Measurements from ENCODE around the gene ALPP. TPM values are rescaled to one million over a fixed set of nuclear protein-coding genes. Genes with fewer than 3 reads are reported as not detected.
A peak's percentile ranks its signal among the peaks of the same experiment; 100 is the strongest.
"Not testable (repeated sequence)": the region's sequence is repeated elsewhere in the genome, so short reads cannot be mapped to it uniquely, and the experiment has no call there.

The ALPP gene
- total RNA-seq, 1 experiment from 2014 or later: 0.20 TPM

DNA sequence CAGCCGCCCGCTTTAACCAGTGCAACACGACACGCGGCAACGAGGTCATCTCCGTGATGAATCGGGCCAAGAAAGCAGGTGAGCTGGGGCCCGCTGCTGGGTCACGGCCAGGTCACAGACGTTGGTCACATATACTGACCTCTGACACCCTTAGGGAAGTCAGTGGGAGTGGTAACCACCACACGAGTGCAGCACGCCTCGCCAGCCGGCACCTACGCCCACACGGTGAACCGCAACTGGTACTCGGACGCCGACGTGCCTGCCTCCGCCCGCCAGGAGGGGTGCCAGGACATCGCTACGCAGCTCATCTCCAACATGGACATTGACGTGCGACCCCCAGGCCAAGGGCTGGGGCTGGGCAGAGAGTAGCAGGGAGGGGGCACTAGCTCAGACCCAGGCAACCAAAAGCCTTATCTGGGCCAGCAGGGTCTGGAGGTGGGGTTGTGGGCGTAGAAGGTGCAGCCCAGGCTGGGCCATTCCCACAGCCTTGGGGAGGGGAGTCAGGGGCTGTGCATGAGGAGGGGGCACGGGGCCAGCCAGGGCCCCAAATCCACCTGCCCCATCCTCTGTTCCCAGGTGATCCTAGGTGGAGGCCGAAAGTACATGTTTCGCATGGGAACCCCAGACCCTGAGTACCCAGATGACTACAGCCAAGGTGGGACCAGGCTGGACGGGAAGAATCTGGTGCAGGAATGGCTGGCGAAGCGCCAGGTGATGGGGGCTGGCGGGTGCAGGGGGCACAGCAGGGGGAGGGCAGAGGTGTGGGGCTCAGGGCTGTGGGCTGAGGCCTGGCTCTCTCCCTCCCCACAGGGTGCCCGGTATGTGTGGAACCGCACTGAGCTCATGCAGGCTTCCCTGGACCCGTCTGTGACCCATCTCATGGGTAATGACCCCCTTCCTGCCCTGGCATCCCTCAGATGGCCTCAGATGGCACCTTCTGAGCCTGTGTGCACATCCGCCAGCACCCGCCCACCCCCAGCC, 1.3 kb downstream of the ALPP start:
- CTCF ChIA-PET: interaction anchor here (1.3 to 6.1 kb wide), 2 partner anchors 13 to 57 kb away, joined by 3 to 48 read pairs; no protein-coding TSS in a partner anchor
- H3K27me3 Mint-ChIP-seq (ENCODE audit: low read depth): peaks cover 28% of the 10 kb centered on the region
- H3K36me3 Mint-ChIP-seq, H3K4me1 Mint-ChIP-seq, H3K9me3 Mint-ChIP-seq, H3K27ac Mint-ChIP-seq, POLR2A ChIA-PET, H3K4me3 Mint-ChIP-seq, ATAC-seq: not testable (repeated sequence)
- peak; percentile 10 for DNase-seq (ENCODE audit: low spot score)

DNA sequence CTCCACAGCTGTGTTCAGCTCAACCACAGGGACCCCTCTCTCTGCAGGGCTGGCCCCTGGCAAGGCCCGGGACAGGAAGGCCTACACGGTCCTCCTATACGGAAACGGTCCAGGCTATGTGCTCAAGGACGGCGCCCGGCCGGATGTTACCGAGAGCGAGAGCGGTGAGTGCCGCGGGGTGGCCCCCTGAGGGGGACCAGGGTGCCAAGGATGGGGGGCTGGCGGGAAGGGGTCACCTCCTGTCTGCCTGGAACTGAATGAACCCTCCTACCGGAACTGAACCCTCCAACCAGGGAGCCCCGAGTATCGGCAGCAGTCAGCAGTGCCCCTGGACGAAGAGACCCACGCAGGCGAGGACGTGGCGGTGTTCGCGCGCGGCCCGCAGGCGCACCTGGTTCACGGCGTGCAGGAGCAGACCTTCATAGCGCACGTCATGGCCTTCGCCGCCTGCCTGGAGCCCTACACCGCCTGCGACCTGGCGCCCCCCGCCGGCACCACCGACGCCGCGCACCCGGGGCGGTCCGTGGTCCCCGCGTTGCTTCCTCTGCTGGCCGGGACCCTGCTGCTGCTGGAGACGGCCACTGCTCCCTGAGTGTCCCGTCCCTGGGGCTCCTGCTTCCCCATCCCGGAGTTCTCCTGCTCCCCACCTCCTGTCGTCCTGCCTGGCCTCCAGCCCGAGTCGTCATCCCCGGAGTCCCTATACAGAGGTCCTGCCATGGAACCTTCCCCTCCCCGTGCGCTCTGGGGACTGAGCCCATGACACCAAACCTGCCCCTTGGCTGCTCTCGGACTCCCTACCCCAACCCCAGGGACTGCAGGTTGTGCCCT, 2.9 kb downstream of the ALPP start:
- H3K4me3 Mint-ChIP-seq, H3K27ac Mint-ChIP-seq, H3K9me3 Mint-ChIP-seq, H3K36me3 Mint-ChIP-seq, H3K4me1 Mint-ChIP-seq, POLR2A ChIA-PET, CTCF ChIA-PET: not testable (repeated sequence)
- DNase-seq (ENCODE audit: low spot score): peak; percentile 52
- peak; percentile 59 for ATAC-seq
- peaks cover 43% of the 10 kb centered on the region for H3K27me3 Mint-ChIP-seq (ENCODE audit: low read depth)

DNA sequence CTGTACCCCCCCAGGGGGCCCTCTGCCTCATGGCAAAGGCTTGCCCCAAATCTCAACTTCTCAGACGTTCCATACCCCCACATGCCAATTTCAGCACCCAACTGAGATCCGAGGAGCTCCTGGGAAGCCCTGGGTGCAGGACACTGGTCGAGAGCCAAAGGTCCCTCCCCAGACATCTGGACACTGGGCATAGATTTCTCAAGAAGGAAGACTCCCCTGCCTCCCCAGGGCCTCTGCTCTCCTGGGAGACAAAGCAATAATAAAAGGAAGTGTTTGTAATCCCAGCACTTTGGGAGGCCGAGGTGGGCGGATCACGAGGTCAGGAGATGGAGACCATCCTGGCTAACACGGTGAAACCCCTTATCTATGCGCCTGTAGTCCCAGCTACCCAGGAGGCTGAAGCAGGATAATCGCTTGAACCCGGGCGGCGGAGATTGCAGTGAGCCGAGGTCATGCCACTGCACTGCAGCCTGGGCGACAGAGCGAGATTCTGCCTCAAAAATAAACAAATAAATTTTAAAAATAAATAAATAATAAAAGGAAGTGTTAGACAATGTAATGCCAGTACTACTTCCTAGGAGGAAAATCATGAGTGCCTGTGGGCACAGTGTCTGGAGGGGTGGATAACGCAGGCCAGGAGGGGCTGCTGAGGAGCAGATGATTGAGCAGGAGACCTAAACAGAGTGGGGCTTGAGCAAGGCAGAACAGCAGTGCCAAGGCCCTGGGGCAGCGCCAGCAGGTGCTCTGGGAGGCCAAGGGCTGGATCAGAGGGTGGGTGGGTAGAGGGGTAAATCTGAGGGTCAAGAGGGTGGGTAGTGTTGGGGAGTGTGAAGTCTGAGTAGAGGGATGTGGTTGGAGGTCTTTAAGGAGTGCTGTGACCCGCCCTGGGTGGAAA, 4.0 kb downstream of the ALPP start:
- no peak overlapping the region for H3K4me3 Mint-ChIP-seq
- ChIA-PET POLR2A (no interaction called here), CTCF (interaction anchor here (1.0 kb wide), 1 partner anchor 482 kb away, joined by 3 read pairs; no protein-coding TSS in a partner anchor)
- no peaks in the 10 kb centered on the region; the same call in 1 of the 2 replicates for H3K36me3 Mint-ChIP-seq
- peaks cover 54% of the 10 kb centered on the region for H3K27me3 Mint-ChIP-seq (ENCODE audit: low read depth)
- no peak overlapping the region for H3K27ac Mint-ChIP-seq
- H3K4me1 Mint-ChIP-seq: peaks cover 9% of the 10 kb centered on the region
- no peaks in the 10 kb centered on the region for H3K9me3 Mint-ChIP-seq
- TF ChIP-seq, protein P1, sequence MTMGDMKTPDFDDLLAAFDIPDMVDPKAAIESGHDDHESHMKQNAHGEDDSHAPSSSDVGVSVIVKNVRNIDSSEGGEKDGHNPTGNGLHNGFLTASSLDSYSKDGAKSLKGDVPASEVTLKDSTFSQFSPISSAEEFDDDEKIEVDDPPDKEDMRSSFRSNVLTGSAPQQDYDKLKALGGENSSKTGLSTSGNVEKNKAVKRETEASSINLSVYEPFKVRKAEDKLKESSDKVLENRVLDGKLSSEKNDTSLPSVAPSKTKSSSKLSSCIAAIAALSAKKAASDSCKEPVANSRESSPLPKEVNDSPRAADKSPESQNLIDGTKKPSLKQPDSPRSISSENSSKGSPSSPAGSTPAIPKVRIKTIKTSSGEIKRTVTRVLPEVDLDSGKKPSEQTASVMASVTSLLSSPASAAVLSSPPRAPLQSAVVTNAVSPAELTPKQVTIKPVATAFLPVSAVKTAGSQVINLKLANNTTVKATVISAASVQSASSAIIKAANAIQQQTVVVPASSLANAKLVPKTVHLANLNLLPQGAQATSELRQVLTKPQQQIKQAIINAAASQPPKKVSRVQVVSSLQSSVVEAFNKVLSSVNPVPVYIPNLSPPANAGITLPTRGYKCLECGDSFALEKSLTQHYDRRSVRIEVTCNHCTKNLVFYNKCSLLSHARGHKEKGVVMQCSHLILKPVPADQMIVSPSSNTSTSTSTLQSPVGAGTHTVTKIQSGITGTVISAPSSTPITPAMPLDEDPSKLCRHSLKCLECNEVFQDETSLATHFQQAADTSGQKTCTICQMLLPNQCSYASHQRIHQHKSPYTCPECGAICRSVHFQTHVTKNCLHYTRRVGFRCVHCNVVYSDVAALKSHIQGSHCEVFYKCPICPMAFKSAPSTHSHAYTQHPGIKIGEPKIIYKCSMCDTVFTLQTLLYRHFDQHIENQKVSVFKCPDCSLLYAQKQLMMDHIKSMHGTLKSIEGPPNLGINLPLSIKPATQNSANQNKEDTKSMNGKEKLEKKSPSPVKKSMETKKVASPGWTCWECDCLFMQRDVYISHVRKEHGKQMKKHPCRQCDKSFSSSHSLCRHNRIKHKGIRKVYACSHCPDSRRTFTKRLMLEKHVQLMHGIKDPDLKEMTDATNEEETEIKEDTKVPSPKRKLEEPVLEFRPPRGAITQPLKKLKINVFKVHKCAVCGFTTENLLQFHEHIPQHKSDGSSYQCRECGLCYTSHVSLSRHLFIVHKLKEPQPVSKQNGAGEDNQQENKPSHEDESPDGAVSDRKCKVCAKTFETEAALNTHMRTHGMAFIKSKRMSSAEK (CRISPR knock-in tag; IDR thresholded peaks at IDR 0.05; ENCODE audit: borderline replicate concordance): no peak
- TF ChIP-seq CREM (CRISPR knock-in tag; IDR thresholded peaks at IDR 0.05) (no peak), HMGA2 (CRISPR knock-in tag; IDR thresholded peaks at IDR 0.05) (no peak), TEAD1 (CRISPR knock-in tag; IDR thresholded peaks at IDR 0.05) (no peak), ZNF232 (CRISPR knock-in tag; IDR thresholded peaks at IDR 0.05) (no peak), CREB1 (CRISPR knock-in tag; IDR thresholded peaks at IDR 0.05) (no peak)
- TF ChIP-seq, protein P2, sequence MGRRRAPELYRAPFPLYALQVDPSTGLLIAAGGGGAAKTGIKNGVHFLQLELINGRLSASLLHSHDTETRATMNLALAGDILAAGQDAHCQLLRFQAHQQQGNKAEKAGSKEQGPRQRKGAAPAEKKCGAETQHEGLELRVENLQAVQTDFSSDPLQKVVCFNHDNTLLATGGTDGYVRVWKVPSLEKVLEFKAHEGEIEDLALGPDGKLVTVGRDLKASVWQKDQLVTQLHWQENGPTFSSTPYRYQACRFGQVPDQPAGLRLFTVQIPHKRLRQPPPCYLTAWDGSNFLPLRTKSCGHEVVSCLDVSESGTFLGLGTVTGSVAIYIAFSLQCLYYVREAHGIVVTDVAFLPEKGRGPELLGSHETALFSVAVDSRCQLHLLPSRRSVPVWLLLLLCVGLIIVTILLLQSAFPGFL (CRISPR knock-in tag; IDR thresholded peaks at IDR 0.05; ENCODE audit: borderline replicate concordance): no peak
- TF ChIP-seq, protein P3, sequence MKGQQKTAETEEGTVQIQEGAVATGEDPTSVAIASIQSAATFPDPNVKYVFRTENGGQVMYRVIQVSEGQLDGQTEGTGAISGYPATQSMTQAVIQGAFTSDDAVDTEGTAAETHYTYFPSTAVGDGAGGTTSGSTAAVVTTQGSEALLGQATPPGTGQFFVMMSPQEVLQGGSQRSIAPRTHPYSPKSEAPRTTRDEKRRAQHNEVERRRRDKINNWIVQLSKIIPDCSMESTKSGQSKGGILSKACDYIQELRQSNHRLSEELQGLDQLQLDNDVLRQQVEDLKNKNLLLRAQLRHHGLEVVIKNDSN (CRISPR knock-in tag; IDR thresholded peaks at IDR 0.05): no peak
- ATAC-seq (no peak), DNase-seq (ENCODE audit: low spot score) (no peak)
